Measurements from ENCODE around the gene L3HYPDH. TPM values are rescaled to one million over a fixed set of nuclear protein-coding genes. Genes with fewer than 3 reads are reported as not detected.

L3HYPDH gene
- total RNA-seq, 6 experiments from 2014 or later = 10.3 to 48.5 (median 23.4) TPM

- no peaks in the 10 kb centered on the region for H3K9me3 ChIP-seq
- H3K4me3 ChIP-seq = no peak overlapping the region
- H3K27ac ChIP-seq = no peak overlapping the region
- intact Hi-C loops (cut with DNase I) = no loop called here
- ATAC-seq (no peak), DNase-seq (no peak)
- 73% methylated on average over 3 of the region's 3 CpGs for WGBS (ENCODE audit: insufficient coverage, low coverage, low lambda C conversion rate, missing lambda C conversion rate)
- no peak for TF ChIP-seq POLR2A (IDR thresholded peaks at IDR 0.05)
- no peak for TF ChIP-seq CTCF (IDR thresholded peaks at IDR 0.05)
- no peaks in the 10 kb centered on the region for H3K4me1 ChIP-seq
- H3K36me3 ChIP-seq = no peaks in the 10 kb centered on the region
- H3K27me3 ChIP-seq = no peaks in the 10 kb centered on the region
These were observed 49.1 kb downstream of the L3HYPDH start for GRCh38 chr14:59435101-59435500.

GRCh38 chr14:59429790-59430189 lies 54.4 kb downstream of the L3HYPDH start:
- H3K9me3 ChIP-seq = no peaks in the 10 kb centered on the region

DNA sequence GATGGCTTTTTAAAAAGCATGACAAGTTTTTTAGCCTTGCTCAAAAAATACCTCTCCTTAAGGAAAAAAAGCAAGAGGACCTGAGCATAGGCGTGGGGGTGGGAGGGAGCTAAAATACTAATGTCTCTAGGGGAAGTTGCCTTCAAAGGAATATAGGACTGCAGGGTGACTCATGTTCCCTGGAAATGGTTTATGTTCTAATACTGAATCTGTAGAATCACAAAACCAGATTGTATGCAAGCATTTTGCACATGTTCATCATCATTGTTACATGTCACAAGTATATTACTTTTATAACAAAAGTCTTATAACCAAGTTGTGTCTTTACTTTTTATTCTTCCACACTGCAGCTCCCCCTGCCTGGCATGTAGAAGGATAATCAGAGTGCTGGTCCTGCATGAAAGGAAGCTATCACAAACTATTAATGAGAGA lies 55.6 kb downstream of the L3HYPDH start:
- no peak overlapping the region for H3K27ac ChIP-seq
- no peaks in the 10 kb centered on the region for H3K27me3 ChIP-seq
- no peaks in the 10 kb centered on the region for H3K9me3 ChIP-seq
- ATAC-seq (peak in 2 of 4 donors; percentile 16 to 20), DNase-seq (no peak)
- intact Hi-C loops (cut with DNase I) = no loop called here
- no peak for TF ChIP-seq POLR2A (IDR thresholded peaks at IDR 0.05)
- peak in 2 of 4 donors; percentile 4 to 10 for TF ChIP-seq CTCF (IDR thresholded peaks at IDR 0.05)
- H3K4me1 ChIP-seq = no peaks in the 10 kb centered on the region
- no peak overlapping the region for H3K4me3 ChIP-seq
- no peaks in the 10 kb centered on the region for H3K36me3 ChIP-seq
- WGBS (ENCODE audit: insufficient coverage, low coverage, low lambda C conversion rate, missing lambda C conversion rate) = 85% methylated on average over 1 of the region's 1 CpG

More at GRCh38 chr14:59429790-59430189, 54.4 kb downstream of the L3HYPDH start:
- intact Hi-C loops (cut with DNase I) = no loop called here
- no peaks in the 10 kb centered on the region for H3K27me3 ChIP-seq
- H3K4me3 ChIP-seq = no peak overlapping the region
- TF ChIP-seq CTCF (IDR thresholded peaks at IDR 0.05) (no peak), POLR2A (IDR thresholded peaks at IDR 0.05) (no peak)
- 97% methylated on average over 4 of the region's 4 CpGs for WGBS (ENCODE audit: insufficient coverage, low coverage, low lambda C conversion rate, missing lambda C conversion rate)
- no peaks in the 10 kb centered on the region for H3K4me1 ChIP-seq
- H3K36me3 ChIP-seq = no peaks in the 10 kb centered on the region
- ATAC-seq = no peak
- no peak for DNase-seq
- no peak overlapping the region for H3K27ac ChIP-seq

GRCh38 chr14:59427653-59428580 lies 56.3 kb downstream of the L3HYPDH start:
- H3K9me3 ChIP-seq = no peaks in the 10 kb centered on the region
- DNase-seq = peak in 1 of 3 donors; percentile 54
- intact Hi-C loops (cut with DNase I) = no loop called here
- H3K27me3 ChIP-seq = no peaks in the 10 kb centered on the region
- no peak overlapping the region for H3K4me3 ChIP-seq
- H3K27ac ChIP-seq = no peak overlapping the region
- 77% methylated on average over 13 of the region's 13 CpGs for WGBS (ENCODE audit: insufficient coverage, low coverage, low lambda C conversion rate, missing lambda C conversion rate)
- H3K4me1 ChIP-seq = no peaks in the 10 kb centered on the region
- H3K36me3 ChIP-seq = no peaks in the 10 kb centered on the region
- TF ChIP-seq POLR2A (IDR thresholded peaks at IDR 0.05) (no peak), CTCF (IDR thresholded peaks at IDR 0.05) (no peak)
- peak; percentile 39 to 74 (median 66) for ATAC-seq
